HK-2 (cell line): ENCODE results near the gene P3H1.
A peak's percentile ranks its signal among the peaks of the same experiment; 100 is the strongest.
"Not testable (repeated sequence)": the region's sequence is repeated elsewhere in the genome, so short reads cannot be mapped to it uniquely, and the experiment has no call there.

Experiments used
- DNase-seq: peaks from one replicate; pipeline ENCODE4 v3.0.0-alpha.2; 2018; ENCODE audit not compliant: unreplicated experiment

Gene P3H1

DNA sequence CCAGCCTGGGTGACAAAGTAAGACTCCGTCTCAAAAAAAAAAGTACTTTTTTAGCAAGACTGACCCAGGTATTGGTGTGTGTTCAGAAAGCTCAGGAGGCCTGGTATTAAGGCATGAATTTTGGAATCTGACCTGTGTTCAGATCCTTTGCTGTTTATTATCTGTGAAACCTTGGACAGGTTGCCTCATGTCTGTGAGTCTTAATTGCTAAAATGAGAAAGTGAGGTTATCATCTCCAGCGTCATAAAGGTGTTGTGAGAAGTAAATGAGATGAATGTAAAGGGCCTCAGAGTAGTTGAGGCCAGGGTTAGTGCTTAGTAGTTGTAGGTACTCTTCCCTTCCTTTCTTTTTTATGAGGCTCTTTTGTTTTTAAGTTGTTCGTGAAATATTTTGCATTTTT is 3.0 kb upstream of the P3H1 start:
- DNase-seq, result no peak

GRCh38 chr1:42768172-42768571 is 1.3 kb upstream of the P3H1 start:
- DNase-seq, result no peak

DNA sequence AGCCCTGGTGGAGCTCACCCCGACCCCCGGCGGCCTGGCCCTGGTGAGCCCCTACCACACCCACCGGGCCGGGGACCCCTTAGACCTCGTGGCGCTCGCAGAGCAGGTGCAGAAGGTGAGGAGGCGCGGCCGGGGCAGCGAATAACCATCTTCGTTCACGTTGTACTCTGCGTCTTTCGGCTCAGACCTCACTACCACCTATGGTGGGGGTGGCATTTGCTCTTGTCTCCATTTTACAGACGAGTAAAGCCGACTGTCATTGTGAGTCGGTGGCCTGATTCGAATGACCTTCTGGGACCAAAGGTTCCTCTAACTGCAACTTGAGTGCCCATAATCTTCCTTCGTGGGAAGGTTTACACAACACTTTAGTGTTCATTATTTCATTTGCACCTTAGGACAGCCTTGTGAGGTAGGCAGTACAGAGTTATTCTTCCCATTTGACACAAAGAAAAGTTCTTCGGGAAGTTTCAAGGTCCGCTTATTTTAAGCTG is 727 bp upstream of the P3H1 start:
- no peak for DNase-seq

DNA sequence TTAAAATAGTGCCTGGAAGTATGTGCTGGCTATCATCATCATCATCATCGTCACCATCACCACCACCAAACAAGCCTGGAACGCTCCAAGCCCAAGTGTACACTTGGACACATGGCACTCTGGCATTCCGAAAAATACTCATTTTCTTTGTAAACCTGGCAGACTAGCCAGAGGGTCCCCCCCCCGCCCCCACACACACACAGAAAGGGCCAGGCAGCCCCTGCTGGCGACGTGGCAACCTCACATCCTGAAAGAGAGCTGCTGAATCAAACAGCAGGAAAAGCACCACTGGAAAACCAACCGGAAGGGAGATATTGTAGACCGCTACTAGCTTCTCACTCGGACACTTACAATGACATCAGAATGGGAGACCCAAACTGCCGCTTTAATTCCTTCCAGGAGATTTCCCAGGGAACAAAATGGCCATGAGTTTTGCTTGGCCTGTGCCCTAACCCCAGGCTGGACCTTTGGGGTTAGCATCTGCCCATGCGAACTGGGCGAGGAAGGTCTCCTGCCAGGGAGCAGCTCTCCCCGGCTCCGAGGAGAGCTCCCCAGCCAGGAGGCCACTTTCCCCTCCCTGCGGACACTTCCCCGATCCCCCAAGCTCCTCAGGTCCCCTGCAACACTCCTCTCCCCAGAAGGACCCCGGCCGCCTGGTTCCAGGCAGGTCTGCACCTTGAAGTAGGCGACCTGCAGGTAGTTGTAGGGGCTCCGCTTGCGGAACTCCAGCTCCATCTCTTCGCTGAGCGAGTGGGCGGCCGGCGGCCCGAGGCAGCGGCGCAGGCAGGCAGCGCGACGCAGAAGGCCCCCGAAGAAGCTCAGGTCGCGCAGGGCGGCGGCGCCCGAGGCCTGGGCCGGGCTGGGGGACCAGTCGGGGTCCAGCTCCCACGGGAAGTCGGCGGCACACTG is 742 bp downstream of the P3H1 start:
- peak; percentile 64 for DNase-seq

GRCh38 chr1:42765269-42765668 is 1.6 kb downstream of the P3H1 start:
- DNase-seq, result no peak

DNA sequence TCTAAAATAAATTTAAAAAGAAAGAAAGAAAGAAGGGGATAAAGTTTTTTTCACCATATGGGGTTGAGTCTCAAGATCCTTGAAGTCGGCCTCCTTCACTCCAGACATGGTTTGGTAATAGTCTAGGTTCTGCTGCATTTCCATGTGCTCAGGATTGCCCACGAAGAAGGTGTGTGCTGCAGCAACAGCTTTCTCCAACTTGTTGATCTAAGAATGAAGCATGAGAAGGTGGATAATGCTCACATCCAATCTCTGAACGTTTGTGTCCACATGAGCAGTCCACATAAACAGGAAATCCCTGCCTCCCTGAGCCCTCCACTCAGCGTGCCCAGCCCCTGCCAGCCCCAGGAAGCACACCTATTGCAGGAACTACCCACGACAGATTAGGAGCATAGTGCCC is 4.6 kb downstream of the P3H1 start:
- no peak for DNase-seq

DNA sequence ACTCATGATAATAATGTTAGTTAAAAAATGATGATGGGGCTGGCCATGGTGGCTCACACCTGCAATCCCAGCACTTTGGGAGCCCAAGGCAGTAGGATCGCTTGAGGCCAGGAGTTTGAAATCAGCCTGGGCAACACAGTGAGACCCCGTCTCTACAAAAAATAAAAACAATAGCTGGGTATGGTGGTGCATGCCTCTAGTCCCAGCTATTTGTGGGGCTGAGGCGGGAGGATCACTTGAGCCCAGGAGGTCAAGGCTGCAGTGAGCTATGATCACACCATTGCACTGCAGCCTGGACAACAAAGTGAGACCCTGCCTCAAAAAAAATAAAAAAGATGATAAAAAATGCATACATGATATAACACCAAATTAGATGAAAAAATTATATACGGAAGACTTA is 5.3 kb downstream of the P3H1 start:
- no peak for DNase-seq

DNA sequence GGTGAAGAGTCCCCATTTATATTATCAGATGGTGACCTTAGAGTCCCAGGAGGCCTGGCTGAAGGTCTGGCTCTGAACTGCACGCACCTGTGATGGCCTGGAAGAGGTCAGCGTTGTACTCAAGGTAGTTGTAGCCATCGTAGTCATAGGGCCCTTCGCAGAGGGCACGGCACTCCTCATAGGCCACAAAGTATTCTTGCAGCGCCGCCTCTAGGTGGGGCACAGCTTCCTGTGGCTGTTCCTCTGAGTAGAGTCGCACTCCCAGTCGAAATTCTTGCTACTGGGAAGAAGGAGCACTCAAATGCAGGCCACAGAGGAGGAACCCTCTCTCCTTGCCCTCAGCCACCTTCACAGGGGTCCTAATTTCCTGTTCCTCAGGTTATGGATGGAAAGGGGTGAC is 7.7 kb downstream of the P3H1 start:
- DNase-seq, result no peak

- DNase-seq, result no peak
These were observed 8.2 kb downstream of the P3H1 start for GRCh38 chr1:42758641-42759040.

GRCh38 chr1:42757892-42758275 is 8.9 kb downstream of the P3H1 start:
- no peak for DNase-seq

GRCh38 chr1:42756956-42757891 is 9.6 kb downstream of the P3H1 start:
- no peak for DNase-seq

- DNase-seq, result no peak
These were observed 13.8 kb downstream of the P3H1 start for GRCh38 chr1:42753070-42753469.

DNA sequence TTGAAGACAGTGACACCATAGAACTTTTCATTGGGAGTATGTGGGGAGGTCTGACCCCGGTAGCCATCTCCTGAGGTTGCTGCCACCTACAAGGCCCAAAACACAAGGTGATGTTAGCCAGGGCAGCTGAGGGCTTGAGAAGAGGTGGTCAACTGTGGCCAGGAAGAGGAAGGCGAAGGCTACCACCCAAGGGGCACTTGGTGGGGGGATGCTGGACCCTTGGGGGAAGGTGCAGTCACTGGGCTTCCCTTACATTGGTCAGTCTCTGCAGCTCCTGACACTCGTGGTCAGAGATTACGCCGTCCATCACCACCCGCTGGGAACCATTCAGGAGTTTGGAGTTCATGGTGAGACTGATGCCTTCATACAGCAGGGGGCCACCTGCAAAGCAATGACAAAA is 14.5 kb downstream of the P3H1 start:
- DNase-seq, result no peak

DNA sequence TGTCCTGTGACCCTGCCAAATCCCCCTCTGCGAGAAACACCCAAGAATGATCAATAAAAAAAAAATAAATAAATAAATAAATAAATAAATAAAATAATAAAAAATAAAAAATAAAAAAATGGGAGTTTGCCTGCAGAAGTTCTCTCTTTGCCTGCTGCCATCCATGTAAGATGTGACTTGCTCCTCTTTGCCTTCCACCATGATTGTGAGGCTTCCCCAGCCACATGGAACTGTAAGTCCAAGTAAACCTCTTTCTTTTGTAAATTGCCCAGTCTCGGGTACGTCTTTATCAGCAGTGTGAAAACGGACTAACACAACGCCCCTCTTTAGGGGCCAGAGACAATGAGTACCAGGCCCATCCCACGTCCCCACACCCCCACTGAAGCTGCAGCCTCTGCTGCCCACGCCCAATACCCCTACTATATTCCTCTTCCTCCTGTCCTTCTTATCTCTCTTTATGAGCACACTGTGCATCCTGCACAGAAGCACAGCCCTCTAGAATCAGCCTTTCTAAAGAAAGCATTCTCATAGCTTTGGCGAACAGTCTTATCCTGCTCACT is 15.2 kb downstream of the P3H1 start:
- DNase-seq, result not testable (repeated sequence)

DNA sequence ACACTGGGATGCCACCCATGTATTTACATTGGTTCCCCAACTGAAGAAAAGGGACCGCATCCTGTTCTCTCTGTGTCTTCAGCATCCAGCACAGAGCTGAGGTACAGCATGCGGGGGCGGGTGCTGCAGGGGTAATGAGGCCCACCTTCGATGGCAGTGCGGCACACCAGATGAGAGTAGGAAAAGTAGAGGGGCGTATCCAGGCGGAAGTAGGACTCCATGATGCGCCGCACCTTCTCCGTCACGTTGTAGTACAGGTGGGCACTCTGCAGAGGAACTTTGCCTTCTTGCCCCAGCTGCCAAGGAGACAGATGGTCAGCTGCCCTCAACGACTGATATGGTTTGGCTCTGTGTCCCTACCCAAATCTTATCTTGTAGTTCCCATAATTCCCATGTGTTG is 16.8 kb downstream of the P3H1 start:
- DNase-seq, result no peak

GRCh38 chr1:42748461-42749410 is 18.1 kb downstream of the P3H1 start:
- DNase-seq, result no peak

DNA sequence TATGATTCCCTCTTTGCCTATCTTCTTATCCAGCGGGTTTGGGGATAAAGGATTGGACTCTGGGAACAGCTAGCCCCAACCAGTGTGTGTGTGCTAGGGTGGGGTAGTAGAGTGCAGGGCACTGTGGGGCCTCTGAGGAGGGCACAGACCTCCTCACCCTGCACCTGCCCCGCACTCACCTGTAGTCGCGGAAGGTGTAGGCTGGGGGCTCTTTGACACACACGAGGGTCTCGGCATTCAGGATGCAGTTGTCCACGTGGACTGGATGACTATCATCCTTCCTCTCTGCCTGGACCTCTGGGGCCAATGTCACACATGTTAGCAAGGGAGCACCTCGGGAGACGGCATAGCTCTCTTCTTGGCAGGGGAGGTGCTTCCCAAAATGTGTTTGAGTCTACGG is 18.8 kb downstream of the P3H1 start:
- no peak for DNase-seq

DNA sequence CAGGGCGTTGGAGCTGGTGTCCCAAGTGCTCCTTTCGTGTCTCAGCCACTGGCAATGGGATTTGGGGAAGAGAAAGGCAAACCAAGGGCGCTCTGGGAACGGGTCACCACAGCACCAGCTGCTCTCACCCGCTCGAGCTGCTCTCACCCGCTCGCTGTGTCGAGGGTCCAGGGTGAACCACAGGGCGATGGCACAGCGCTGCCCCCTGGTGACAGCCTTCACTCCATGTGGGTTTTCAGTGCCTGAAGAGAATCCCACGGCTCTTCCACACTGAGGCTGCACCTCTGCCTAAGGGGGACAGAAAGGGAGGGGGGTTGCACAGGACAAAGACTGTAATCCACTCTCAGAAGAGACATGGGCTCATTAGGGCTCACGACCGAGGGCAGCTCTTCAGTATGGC is 19.7 kb downstream of the P3H1 start:
- DNase-seq, result no peak

GRCh38 chr1:42746436-42747105 is 20.3 kb downstream of the P3H1 start:
- no peak for DNase-seq

DNA sequence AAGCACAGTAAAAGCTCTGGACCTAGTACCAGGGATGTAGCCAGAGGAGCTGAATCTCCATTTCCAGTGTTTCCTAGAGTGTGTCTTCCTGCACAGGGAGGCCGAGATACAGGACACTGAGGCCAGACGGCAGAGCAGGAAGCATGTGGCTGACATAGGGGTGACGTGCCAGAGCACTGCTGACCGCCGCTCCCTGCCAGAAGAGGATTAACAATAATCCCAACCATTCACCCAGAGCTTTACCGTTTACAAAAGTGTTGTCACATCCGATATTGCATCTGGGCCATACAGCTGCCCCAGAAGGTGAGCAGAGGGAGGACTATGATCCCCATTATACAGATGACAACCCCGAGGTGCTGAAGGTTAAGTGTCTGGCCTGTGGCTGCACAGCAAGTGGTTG is 21.0 kb downstream of the P3H1 start:
- no peak for DNase-seq

- DNase-seq, result no peak
These were observed 22.7 kb downstream of the P3H1 start for GRCh38 chr1:42744148-42744413.
